ENCODE measurements around the gene RNF141. TPM values are rescaled to one million over a fixed set of nuclear protein-coding genes. Genes with fewer than 3 reads are reported as not detected.

The RNF141 gene
- total RNA-seq, 1 experiment from 2014 or later, result 35.8 TPM

DNA sequence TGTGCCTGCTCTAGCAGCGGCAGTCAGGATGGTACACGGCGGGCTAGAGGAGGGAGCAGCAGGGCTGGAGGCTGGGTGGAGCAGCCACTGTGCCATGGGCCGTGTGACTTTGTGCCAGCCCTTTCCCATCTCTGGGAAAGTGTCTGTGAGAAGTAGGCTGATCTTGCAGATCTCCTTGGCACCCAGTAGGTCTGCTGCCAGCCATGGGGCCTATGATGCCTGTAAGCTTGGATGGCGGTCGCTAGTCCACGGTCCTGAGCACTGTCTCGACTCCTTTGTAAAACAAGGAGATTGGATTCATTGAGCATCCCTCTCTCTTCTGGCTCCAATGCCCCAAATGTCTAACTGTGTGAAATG lies 63.3 kb downstream of the RNF141 start:
- TF ChIP-seq, protein P1, sequence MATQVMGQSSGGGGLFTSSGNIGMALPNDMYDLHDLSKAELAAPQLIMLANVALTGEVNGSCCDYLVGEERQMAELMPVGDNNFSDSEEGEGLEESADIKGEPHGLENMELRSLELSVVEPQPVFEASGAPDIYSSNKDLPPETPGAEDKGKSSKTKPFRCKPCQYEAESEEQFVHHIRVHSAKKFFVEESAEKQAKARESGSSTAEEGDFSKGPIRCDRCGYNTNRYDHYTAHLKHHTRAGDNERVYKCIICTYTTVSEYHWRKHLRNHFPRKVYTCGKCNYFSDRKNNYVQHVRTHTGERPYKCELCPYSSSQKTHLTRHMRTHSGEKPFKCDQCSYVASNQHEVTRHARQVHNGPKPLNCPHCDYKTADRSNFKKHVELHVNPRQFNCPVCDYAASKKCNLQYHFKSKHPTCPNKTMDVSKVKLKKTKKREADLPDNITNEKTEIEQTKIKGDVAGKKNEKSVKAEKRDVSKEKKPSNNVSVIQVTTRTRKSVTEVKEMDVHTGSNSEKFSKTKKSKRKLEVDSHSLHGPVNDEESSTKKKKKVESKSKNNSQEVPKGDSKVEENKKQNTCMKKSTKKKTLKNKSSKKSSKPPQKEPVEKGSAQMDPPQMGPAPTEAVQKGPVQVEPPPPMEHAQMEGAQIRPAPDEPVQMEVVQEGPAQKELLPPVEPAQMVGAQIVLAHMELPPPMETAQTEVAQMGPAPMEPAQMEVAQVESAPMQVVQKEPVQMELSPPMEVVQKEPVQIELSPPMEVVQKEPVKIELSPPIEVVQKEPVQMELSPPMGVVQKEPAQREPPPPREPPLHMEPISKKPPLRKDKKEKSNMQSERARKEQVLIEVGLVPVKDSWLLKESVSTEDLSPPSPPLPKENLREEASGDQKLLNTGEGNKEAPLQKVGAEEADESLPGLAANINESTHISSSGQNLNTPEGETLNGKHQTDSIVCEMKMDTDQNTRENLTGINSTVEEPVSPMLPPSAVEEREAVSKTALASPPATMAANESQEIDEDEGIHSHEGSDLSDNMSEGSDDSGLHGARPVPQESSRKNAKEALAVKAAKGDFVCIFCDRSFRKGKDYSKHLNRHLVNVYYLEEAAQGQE (IDR thresholded peaks at IDR 0.05; ENCODE audit: insufficient read depth in 1 of 2, low read depth in 2 of 2, low read length in 1 of 2), result no peak
- TF ChIP-seq, protein P2, sequence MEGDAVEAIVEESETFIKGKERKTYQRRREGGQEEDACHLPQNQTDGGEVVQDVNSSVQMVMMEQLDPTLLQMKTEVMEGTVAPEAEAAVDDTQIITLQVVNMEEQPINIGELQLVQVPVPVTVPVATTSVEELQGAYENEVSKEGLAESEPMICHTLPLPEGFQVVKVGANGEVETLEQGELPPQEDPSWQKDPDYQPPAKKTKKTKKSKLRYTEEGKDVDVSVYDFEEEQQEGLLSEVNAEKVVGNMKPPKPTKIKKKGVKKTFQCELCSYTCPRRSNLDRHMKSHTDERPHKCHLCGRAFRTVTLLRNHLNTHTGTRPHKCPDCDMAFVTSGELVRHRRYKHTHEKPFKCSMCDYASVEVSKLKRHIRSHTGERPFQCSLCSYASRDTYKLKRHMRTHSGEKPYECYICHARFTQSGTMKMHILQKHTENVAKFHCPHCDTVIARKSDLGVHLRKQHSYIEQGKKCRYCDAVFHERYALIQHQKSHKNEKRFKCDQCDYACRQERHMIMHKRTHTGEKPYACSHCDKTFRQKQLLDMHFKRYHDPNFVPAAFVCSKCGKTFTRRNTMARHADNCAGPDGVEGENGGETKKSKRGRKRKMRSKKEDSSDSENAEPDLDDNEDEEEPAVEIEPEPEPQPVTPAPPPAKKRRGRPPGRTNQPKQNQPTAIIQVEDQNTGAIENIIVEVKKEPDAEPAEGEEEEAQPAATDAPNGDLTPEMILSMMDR (IDR thresholded peaks at IDR 0.05), result no peak
- TF ChIP-seq SIN3A (IDR thresholded peaks at IDR 0.05; ENCODE audit: borderline replicate concordance, insufficient read depth, low read depth, low read length) (no peak), TCF7L2 (IDR thresholded peaks at IDR 0.05; ENCODE audit: low read depth, low read length) (no peak), POLR2AphosphoS5 (IDR thresholded peaks at IDR 0.05; ENCODE audit: low read depth, low read length) (no peak)
- DNase-seq (ENCODE audit: low read depth, low spot score) (no peak), ATAC-seq (no peak)
- Histone ChIP-seq H3K27ac (ENCODE audit: low read length) (no peak overlapping the region), H3K9me3 (ENCODE audit: control insufficient read depth, insufficient read depth, low read depth, low read length) (no peaks in the 10 kb centered on the region), H3K36me3 (ENCODE audit: control insufficient read depth, insufficient read depth, low read length) (no peaks in the 10 kb centered on the region), H3K4me1 (ENCODE audit: control insufficient read depth, insufficient read depth, low read length) (no peaks in the 10 kb centered on the region), H3K4me3 (ENCODE audit: low read depth in 2 of 2, low read length in 2 of 2) (no peak overlapping the region), H3K27me3 (ENCODE audit: control insufficient read depth, insufficient read depth, low read length) (no peaks in the 10 kb centered on the region)
- in situ Hi-C loops (cut with HindIII; ENCODE audit: low pct_unique_long_range_greater_than_20kb, low sequenced_read_pairs), result no loop called here
- no TSS peak for BruUV-seq (replicated peaks)
- intact Hi-C loops (cut with micrococcal nuclease; ENCODE audit: unreplicated experiment), result no loop called here
- ChIA-PET POLR2A (no interaction called here), CTCF (no interaction called here)

DNA sequence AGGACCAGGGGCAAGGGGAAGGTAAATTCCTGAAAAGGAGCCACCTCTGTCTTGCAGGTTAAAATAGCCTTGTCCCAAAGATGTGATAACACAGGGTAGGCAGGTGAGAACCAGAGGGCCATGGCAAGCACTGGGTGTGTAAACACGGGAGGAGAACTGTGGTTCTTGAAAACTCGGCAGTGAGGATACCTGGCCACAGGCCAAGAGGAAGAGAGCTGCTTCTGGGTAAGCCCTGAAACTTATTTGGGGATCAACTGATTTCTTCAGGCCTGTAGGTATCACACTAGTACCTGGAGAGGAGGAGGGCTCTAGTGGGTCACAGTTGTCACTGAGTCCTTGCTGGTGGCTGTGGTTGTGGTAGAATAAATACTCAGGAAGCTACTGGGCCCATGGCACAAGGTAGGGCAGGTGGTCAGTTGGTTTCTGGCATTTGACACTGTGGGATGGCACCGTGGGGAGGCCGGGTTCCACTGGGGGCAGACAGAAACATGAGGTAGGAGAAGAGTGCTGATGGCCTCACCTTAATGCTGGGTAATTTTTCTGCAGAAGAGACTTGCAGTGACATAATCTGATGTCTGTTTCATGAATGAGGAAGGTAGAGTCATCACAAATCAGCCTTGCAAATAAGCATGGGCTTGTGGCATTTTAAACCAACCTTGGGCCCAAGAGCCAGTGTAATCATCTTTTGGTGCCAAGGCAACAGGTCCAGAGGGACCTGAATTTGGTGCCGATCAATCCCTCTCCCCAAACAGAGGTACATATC lies 63.9 kb downstream of the RNF141 start:
- Histone ChIP-seq H3K4me1 (ENCODE audit: control insufficient read depth, insufficient read depth, low read length) (no peaks in the 10 kb centered on the region), H3K36me3 (ENCODE audit: control insufficient read depth, insufficient read depth, low read length) (no peaks in the 10 kb centered on the region), H3K27me3 (ENCODE audit: control insufficient read depth, insufficient read depth, low read length) (no peaks in the 10 kb centered on the region), H3K27ac (ENCODE audit: low read length) (no peak overlapping the region), H3K4me3 (ENCODE audit: low read depth in 2 of 2, low read length in 2 of 2) (no peak overlapping the region), H3K9me3 (ENCODE audit: control insufficient read depth, insufficient read depth, low read depth, low read length) (no peaks in the 10 kb centered on the region)
- TF ChIP-seq, protein P1 (IDR thresholded peaks at IDR 0.05; ENCODE audit: insufficient read depth in 1 of 2, low read depth in 2 of 2, low read length in 1 of 2), result no peak
- TF ChIP-seq POLR2AphosphoS5 (IDR thresholded peaks at IDR 0.05; ENCODE audit: low read depth, low read length), result no peak
- no peak for TF ChIP-seq SIN3A (IDR thresholded peaks at IDR 0.05; ENCODE audit: borderline replicate concordance, insufficient read depth, low read depth, low read length)
- TF ChIP-seq, protein P2 (IDR thresholded peaks at IDR 0.05), result no peak
- TF ChIP-seq TCF7L2 (IDR thresholded peaks at IDR 0.05; ENCODE audit: low read depth, low read length), result no peak
- ChIA-PET POLR2A (interaction anchor here (1.0 kb wide), 1 partner anchor 196 kb away, joined by 3 read pairs; no protein-coding TSS in a partner anchor), CTCF (no interaction called here)
- intact Hi-C loops (cut with micrococcal nuclease; ENCODE audit: unreplicated experiment) (no loop called here), in situ Hi-C loops (cut with HindIII; ENCODE audit: low pct_unique_long_range_greater_than_20kb, low sequenced_read_pairs) (no loop called here)
- BruUV-seq (replicated peaks), result no TSS peak
- ATAC-seq, result 0 out of 2 replicates have a peak, but pooled peaks have one; percentile 26
- DNase-seq (ENCODE audit: low read depth, low spot score), result no peak
